OCI-LY1 (cell line): ENCODE measurements around the gene SIX2.

Experiments
- EZH2 ChIP-seq: fragments of 200-600 bp; sonication (generic), shearing (Covaris generic); IDR thresholded peaks from 2 replicates; pipeline ENCODE4 v1.8.0; 2017; ENCODE audit warnings: borderline replicate concordance, mixed run types, mild to moderate bottlenecking, antibody characterized with exemption, low read length, moderate library complexity, mixed read lengths
- TF ChIP-seq, protein P1 (sequence below): fragments of 200-600 bp; sonication (generic), shearing (Covaris generic); IDR thresholded peaks from 2 replicates; pipeline ENCODE4 v1.5.1; 2017; ENCODE audit warnings: mild to moderate bottlenecking, antibody characterized with exemption, low read length, moderate library complexity, mixed read lengths

DNA sequence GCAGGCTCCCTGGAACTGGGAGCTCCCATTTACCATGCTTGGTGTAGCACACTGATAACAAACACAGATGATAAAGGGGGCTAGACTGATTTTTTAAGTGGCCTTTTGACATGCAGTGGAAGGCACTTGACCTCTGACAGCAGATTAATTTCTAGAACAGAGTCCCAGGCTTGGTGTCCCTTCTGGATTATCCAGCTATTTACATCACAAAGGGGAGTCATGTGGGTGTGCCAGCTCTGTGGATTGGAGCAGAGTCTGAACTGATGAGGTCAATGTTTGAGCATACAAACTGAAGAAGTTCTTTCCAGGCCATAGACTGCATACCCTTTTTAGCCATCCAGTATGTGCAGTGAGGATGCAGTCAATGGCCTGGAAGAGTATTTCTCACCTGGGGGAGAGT is 31.5 kb upstream of the SIX2 start:
- no peak for TF ChIP-seq EZH2
- TF ChIP-seq, protein P1, sequence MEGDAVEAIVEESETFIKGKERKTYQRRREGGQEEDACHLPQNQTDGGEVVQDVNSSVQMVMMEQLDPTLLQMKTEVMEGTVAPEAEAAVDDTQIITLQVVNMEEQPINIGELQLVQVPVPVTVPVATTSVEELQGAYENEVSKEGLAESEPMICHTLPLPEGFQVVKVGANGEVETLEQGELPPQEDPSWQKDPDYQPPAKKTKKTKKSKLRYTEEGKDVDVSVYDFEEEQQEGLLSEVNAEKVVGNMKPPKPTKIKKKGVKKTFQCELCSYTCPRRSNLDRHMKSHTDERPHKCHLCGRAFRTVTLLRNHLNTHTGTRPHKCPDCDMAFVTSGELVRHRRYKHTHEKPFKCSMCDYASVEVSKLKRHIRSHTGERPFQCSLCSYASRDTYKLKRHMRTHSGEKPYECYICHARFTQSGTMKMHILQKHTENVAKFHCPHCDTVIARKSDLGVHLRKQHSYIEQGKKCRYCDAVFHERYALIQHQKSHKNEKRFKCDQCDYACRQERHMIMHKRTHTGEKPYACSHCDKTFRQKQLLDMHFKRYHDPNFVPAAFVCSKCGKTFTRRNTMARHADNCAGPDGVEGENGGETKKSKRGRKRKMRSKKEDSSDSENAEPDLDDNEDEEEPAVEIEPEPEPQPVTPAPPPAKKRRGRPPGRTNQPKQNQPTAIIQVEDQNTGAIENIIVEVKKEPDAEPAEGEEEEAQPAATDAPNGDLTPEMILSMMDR: no peak
